ENCODE results near the gene RMND5A.

RMND5A gene

GRCh38 chr2:86789687-86790133 is 69.6 kb downstream of the RMND5A start:
- H3K4me3 Mint-ChIP-seq: peak overlapping the region; percentile 52 to 66 (median 59)
- no peak overlapping the region for H3K27ac Mint-ChIP-seq
- TF ChIP-seq, protein P1, sequence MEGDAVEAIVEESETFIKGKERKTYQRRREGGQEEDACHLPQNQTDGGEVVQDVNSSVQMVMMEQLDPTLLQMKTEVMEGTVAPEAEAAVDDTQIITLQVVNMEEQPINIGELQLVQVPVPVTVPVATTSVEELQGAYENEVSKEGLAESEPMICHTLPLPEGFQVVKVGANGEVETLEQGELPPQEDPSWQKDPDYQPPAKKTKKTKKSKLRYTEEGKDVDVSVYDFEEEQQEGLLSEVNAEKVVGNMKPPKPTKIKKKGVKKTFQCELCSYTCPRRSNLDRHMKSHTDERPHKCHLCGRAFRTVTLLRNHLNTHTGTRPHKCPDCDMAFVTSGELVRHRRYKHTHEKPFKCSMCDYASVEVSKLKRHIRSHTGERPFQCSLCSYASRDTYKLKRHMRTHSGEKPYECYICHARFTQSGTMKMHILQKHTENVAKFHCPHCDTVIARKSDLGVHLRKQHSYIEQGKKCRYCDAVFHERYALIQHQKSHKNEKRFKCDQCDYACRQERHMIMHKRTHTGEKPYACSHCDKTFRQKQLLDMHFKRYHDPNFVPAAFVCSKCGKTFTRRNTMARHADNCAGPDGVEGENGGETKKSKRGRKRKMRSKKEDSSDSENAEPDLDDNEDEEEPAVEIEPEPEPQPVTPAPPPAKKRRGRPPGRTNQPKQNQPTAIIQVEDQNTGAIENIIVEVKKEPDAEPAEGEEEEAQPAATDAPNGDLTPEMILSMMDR (IDR thresholded peaks at IDR 0.05; ENCODE audit: unreplicated experiment in 3 of 3): no peak
- H3K36me3 Mint-ChIP-seq (ENCODE audit: low read depth): no peaks in the 10 kb centered on the region
- peaks cover 8% of the 10 kb centered on the region for H3K9me3 Mint-ChIP-seq
- H3K27me3 Mint-ChIP-seq (ENCODE audit: low read depth): peaks cover 98% of the 10 kb centered on the region
- H3K4me1 Mint-ChIP-seq: peaks cover 19% of the 10 kb centered on the region

- Mint-ChIP-seq H3K36me3 (ENCODE audit: low read depth) (no peaks in the 10 kb centered on the region), H3K27me3 (ENCODE audit: low read depth) (peaks cover 98% of the 10 kb centered on the region), H3K9me3 (peaks cover 11% of the 10 kb centered on the region), H3K4me1 (peaks cover 19% of the 10 kb centered on the region), H3K27ac (no peak overlapping the region), H3K4me3 (peak overlapping the region; percentile 52 to 66 (median 59))
- TF ChIP-seq, protein P1 (IDR thresholded peaks at IDR 0.05; ENCODE audit: unreplicated experiment in 3 of 3): no peak
Measured at GRCh38 chr2:86790134-86790675, 70.1 kb downstream of the RMND5A start.

GRCh38 chr2:86790676-86791572 is 70.8 kb downstream of the RMND5A start, which contains the start of gene CD8A:
CD8A (minus strand) TSS chr2:86790913; CDS start chr2:86790825, 88 bp downstream.
- Mint-ChIP-seq H3K4me1 (peaks cover 19% of the 10 kb centered on the region), H3K27ac (no peak within 1 kb of the TSS), H3K4me3 (peak within 1 kb of the TSS; percentile 66 to 75 (median 69)), H3K36me3 (ENCODE audit: low read depth) (peaks cover 2% of the 10 kb centered on the region), H3K9me3 (peaks cover 18% of the 10 kb centered on the region), H3K27me3 (ENCODE audit: low read depth) (peaks cover 98% of the 10 kb centered on the region)
- TF ChIP-seq, protein P1 (IDR thresholded peaks at IDR 0.05; ENCODE audit: unreplicated experiment in 3 of 3): no peak

GRCh38 chr2:86791573-86791972 is 71.5 kb downstream of the RMND5A start:
- H3K36me3 Mint-ChIP-seq (ENCODE audit: low read depth): peaks cover 5% of the 10 kb centered on the region
- H3K27me3 Mint-ChIP-seq (ENCODE audit: low read depth): peaks cover 95% of the 10 kb centered on the region
- peaks cover 19% of the 10 kb centered on the region for H3K4me1 Mint-ChIP-seq
- TF ChIP-seq, protein P1 (IDR thresholded peaks at IDR 0.05; ENCODE audit: unreplicated experiment in 3 of 3): no peak
- no peak overlapping the region for H3K27ac Mint-ChIP-seq
- H3K9me3 Mint-ChIP-seq: peaks cover 24% of the 10 kb centered on the region
- peak overlapping the region; percentile 63 to 75 (median 69) for H3K4me3 Mint-ChIP-seq

- no peak overlapping the region for H3K4me3 Mint-ChIP-seq
- peaks cover 13% of the 10 kb centered on the region for H3K4me1 Mint-ChIP-seq
- no peak overlapping the region for H3K27ac Mint-ChIP-seq
- H3K36me3 Mint-ChIP-seq (ENCODE audit: low read depth): peaks cover 12% of the 10 kb centered on the region
- peaks cover 34% of the 10 kb centered on the region for H3K9me3 Mint-ChIP-seq
- peaks cover 82% of the 10 kb centered on the region for H3K27me3 Mint-ChIP-seq (ENCODE audit: low read depth)
- TF ChIP-seq, protein P1 (IDR thresholded peaks at IDR 0.05; ENCODE audit: unreplicated experiment in 3 of 3): no peak
Measured at GRCh38 chr2:86793752-86794151, 73.7 kb downstream of the RMND5A start.

Data from nephron (organoid).